ENCODE results near the gene TMLHE. TPM values are rescaled to one million over a fixed set of nuclear protein-coding genes. Genes with fewer than 3 reads are reported as not detected.
A peak's percentile ranks its signal among the peaks of the same experiment; 100 is the strongest.
"Not testable (repeated sequence)": the region's sequence is repeated elsewhere in the genome, so short reads cannot be mapped to it uniquely, and the experiment has no call there.

Gene TMLHE
- 21.9 TPM for polyA plus RNA-seq
- long read RNA-seq, donor 1, partial matches to known transcripts = 0 of 4 reads
- long read RNA-seq, donor 1, other reads (novel, unspliced or antisense) = 0 of 4 reads
- long read RNA-seq, donor 2, transcript TMLHE-201 (8 exons, 2,832 nt) = major isoform, 10 of 15 reads
- long read RNA-seq, donor 2, partial matches to known transcripts = 5 of 15 reads
- long read RNA-seq, donor 2, other reads (novel, unspliced or antisense) = 0 of 15 reads
- long read RNA-seq, donor 3, transcript TMLHE-201 (8 exons, 2,832 nt) = major isoform, 9 of 16 reads
- long read RNA-seq, donor 3, partial matches to known transcripts = 5 of 16 reads
- long read RNA-seq, donor 3, other reads (novel, unspliced or antisense) = 0 of 16 reads
- long read RNA-seq, donor 4 = 0 reads
- long read RNA-seq, donor 5, transcript TMLHE-201 (8 exons, 2,832 nt) = major isoform, 8 of 8 reads
- long read RNA-seq, donor 5, partial matches to known transcripts = 0 of 8 reads
- long read RNA-seq, donor 5, other reads (novel, unspliced or antisense) = 0 of 8 reads
- long read RNA-seq, donor 6, transcript TMLHE-201 (8 exons, 2,832 nt) = major isoform, 7 of 8 reads
- long read RNA-seq, donor 6, partial matches to known transcripts = 0 of 8 reads
- long read RNA-seq, donor 6, other reads (novel, unspliced or antisense) = 0 of 8 reads
- long read RNA-seq, donor 7, partial matches to known transcripts = 0 of 1 reads
- long read RNA-seq, donor 7, other reads (novel, unspliced or antisense) = 0 of 1 reads
- long read RNA-seq, donor 8, transcript TMLHE-201 (8 exons, 2,832 nt) = major isoform, 8 of 8 reads
- long read RNA-seq, donor 8, partial matches to known transcripts = 0 of 8 reads
- long read RNA-seq, donor 8, other reads (novel, unspliced or antisense) = 0 of 8 reads
- long read RNA-seq, donor 9, transcript TMLHE-201 (8 exons, 2,832 nt) = major isoform, 8 of 8 reads
- long read RNA-seq, donor 9, partial matches to known transcripts = 0 of 8 reads
- long read RNA-seq, donor 9, other reads (novel, unspliced or antisense) = 0 of 8 reads
- long read RNA-seq, donor 10, transcript TMLHE-201 (8 exons, 2,832 nt) = major isoform, 11 of 12 reads
- long read RNA-seq, donor 10, partial matches to known transcripts = 0 of 12 reads
- long read RNA-seq, donor 10, other reads (novel, unspliced or antisense) = 0 of 12 reads
- long read RNA-seq, donor 11, partial matches to known transcripts = 0 of 4 reads
- long read RNA-seq, donor 11, other reads (novel, unspliced or antisense) = 0 of 4 reads

- peak within 1 kb of the TSS; percentile 78 for H3K4me3 ChIP-seq (ENCODE audit: low read length)
- no peaks in the 10 kb centered on the region for H3K4me1 ChIP-seq (ENCODE audit: control insufficient read depth, insufficient read depth, low read length)
- DNase-seq = peak; percentile 40 to 78
- WGBS (ENCODE audit: insufficient coverage, low lambda C conversion rate) = no CpG with 5 or more reads among the region's 50 CpGs
- H3K9me3 ChIP-seq (ENCODE audit: control insufficient read depth, low read depth, low read length) = no peaks in the 10 kb centered on the region
- no peaks in the 10 kb centered on the region for H3K27me3 ChIP-seq (ENCODE audit: control insufficient read depth, insufficient read depth, low read length)
- H3K27ac ChIP-seq (ENCODE audit: low read length) = peak within 1 kb of the TSS; percentile 90
- no peaks in the 10 kb centered on the region for H3K36me3 ChIP-seq (ENCODE audit: control insufficient read depth, insufficient read depth, low read length)
Measured at GRCh38 chrX:155612312-155613224, at the start of gene TMLHE, which contains the start of gene SPRY3. Gene TMLHE, minus strand, starts transcription at chrX:155612952. Its CDS starts 67,676 bp downstream, at chrX:155545276. Gene SPRY3, plus strand, starts transcription at chrX:155612586.

- no peaks in the 10 kb centered on the region for H3K4me1 ChIP-seq (ENCODE audit: control insufficient read depth, insufficient read depth, low read length)
- H3K4me3 ChIP-seq (ENCODE audit: low read length) = no peak overlapping the region
- no peak overlapping the region for H3K27ac ChIP-seq (ENCODE audit: low read length)
- H3K36me3 ChIP-seq (ENCODE audit: control insufficient read depth, insufficient read depth, low read length) = no peaks in the 10 kb centered on the region
- H3K9me3 ChIP-seq (ENCODE audit: control insufficient read depth, low read depth, low read length) = no peaks in the 10 kb centered on the region
- H3K27me3 ChIP-seq (ENCODE audit: control insufficient read depth, insufficient read depth, low read length) = no peaks in the 10 kb centered on the region
- WGBS (ENCODE audit: insufficient coverage, low lambda C conversion rate) = no CpG with 5 or more reads among the region's 2 CpGs
- DNase-seq = no peak
Measured at GRCh38 chrX:155662282-155662681, 49.5 kb upstream of the TMLHE start.

GRCh38 chrX:155645180-155645579, 32.4 kb upstream of the TMLHE start:
- Histone ChIP-seq H3K27me3 (ENCODE audit: control insufficient read depth, insufficient read depth, low read length) (no peaks in the 10 kb centered on the region), H3K4me1 (ENCODE audit: control insufficient read depth, insufficient read depth, low read length) (no peaks in the 10 kb centered on the region), H3K4me3 (ENCODE audit: low read length) (no peak overlapping the region), H3K27ac (ENCODE audit: low read length) (no peak overlapping the region), H3K9me3 (ENCODE audit: control insufficient read depth, low read depth, low read length) (no peaks in the 10 kb centered on the region), H3K36me3 (ENCODE audit: control insufficient read depth, insufficient read depth, low read length) (no peaks in the 10 kb centered on the region)
- no CpG with 5 or more reads among the region's 2 CpGs for WGBS (ENCODE audit: insufficient coverage, low lambda C conversion rate)
- DNase-seq = no peak

GRCh38 chrX:155643240-155643639, 30.5 kb upstream of the TMLHE start:
- H3K36me3 ChIP-seq (ENCODE audit: control insufficient read depth, insufficient read depth, low read length) = no peaks in the 10 kb centered on the region
- H3K4me3 ChIP-seq (ENCODE audit: low read length) = no peak overlapping the region
- H3K4me1 ChIP-seq (ENCODE audit: control insufficient read depth, insufficient read depth, low read length) = no peaks in the 10 kb centered on the region
- 100% methylated on average over 1 of the region's 2 CpGs for WGBS (ENCODE audit: insufficient coverage, low lambda C conversion rate)
- H3K27me3 ChIP-seq (ENCODE audit: control insufficient read depth, insufficient read depth, low read length) = no peaks in the 10 kb centered on the region
- no peak overlapping the region for H3K27ac ChIP-seq (ENCODE audit: low read length)
- DNase-seq = no peak
- no peaks in the 10 kb centered on the region for H3K9me3 ChIP-seq (ENCODE audit: control insufficient read depth, low read depth, low read length)

GRCh38 chrX:155641371-155641770, 28.6 kb upstream of the TMLHE start:
- not testable (repeated sequence) for H3K9me3 ChIP-seq (ENCODE audit: control insufficient read depth, low read depth, low read length); H3K27me3 ChIP-seq (ENCODE audit: control insufficient read depth, insufficient read depth, low read length); H3K4me1 ChIP-seq (ENCODE audit: control insufficient read depth, insufficient read depth, low read length); H3K4me3 ChIP-seq (ENCODE audit: low read length); H3K36me3 ChIP-seq (ENCODE audit: control insufficient read depth, insufficient read depth, low read length); H3K27ac ChIP-seq (ENCODE audit: low read length)
- 60% methylated on average over 1 of the region's 14 CpGs for WGBS (ENCODE audit: insufficient coverage, low lambda C conversion rate)
- peak in 1 of 2 donors; percentile 30 for DNase-seq

GRCh38 chrX:155637714-155638113, 25.0 kb upstream of the TMLHE start:
- no peaks in the 10 kb centered on the region for H3K9me3 ChIP-seq (ENCODE audit: control insufficient read depth, low read depth, low read length)
- DNase-seq = peak in 1 of 2 donors; percentile 3
- no peaks in the 10 kb centered on the region for H3K36me3 ChIP-seq (ENCODE audit: control insufficient read depth, insufficient read depth, low read length)
- H3K27ac ChIP-seq (ENCODE audit: low read length) = no peak overlapping the region
- no peaks in the 10 kb centered on the region for H3K4me1 ChIP-seq (ENCODE audit: control insufficient read depth, insufficient read depth, low read length)
- H3K27me3 ChIP-seq (ENCODE audit: control insufficient read depth, insufficient read depth, low read length) = no peaks in the 10 kb centered on the region
- no peak overlapping the region for H3K4me3 ChIP-seq (ENCODE audit: low read length)

GRCh38 chrX:155635019-155635418, 22.3 kb upstream of the TMLHE start:
- H3K4me3 ChIP-seq (ENCODE audit: low read length); H3K9me3 ChIP-seq (ENCODE audit: control insufficient read depth, low read depth, low read length): not testable (repeated sequence)
- no CpG with 5 or more reads among the region's 1 CpG for WGBS (ENCODE audit: insufficient coverage, low lambda C conversion rate)

GRCh38 chrX:155632431-155633100, 19.8 kb upstream of the TMLHE start:
- H3K9me3 ChIP-seq (ENCODE audit: control insufficient read depth, low read depth, low read length) = no peaks in the 10 kb centered on the region
- no peak overlapping the region for H3K27ac ChIP-seq (ENCODE audit: low read length)
- no CpG with 5 or more reads among the region's 3 CpGs for WGBS (ENCODE audit: insufficient coverage, low lambda C conversion rate)
- DNase-seq = peak in 1 of 2 donors; percentile 2
- H3K4me1 ChIP-seq (ENCODE audit: control insufficient read depth, insufficient read depth, low read length) = no peaks in the 10 kb centered on the region
- H3K36me3 ChIP-seq (ENCODE audit: control insufficient read depth, insufficient read depth, low read length) = no peaks in the 10 kb centered on the region
- H3K4me3 ChIP-seq (ENCODE audit: low read length) = no peak overlapping the region
- H3K27me3 ChIP-seq (ENCODE audit: control insufficient read depth, insufficient read depth, low read length) = no peaks in the 10 kb centered on the region

More at GRCh38 chrX:155635019-155635418, 22.3 kb upstream of the TMLHE start:
- H3K4me1 ChIP-seq (ENCODE audit: control insufficient read depth, insufficient read depth, low read length); H3K27me3 ChIP-seq (ENCODE audit: control insufficient read depth, insufficient read depth, low read length); H3K27ac ChIP-seq (ENCODE audit: low read length); H3K36me3 ChIP-seq (ENCODE audit: control insufficient read depth, insufficient read depth, low read length); DNase-seq: not testable (repeated sequence)

GRCh38 chrX:155620110-155620509, 7.4 kb upstream of the TMLHE start:
- not testable (repeated sequence) for H3K27ac ChIP-seq (ENCODE audit: low read length); H3K4me3 ChIP-seq (ENCODE audit: low read length); H3K27me3 ChIP-seq (ENCODE audit: control insufficient read depth, insufficient read depth, low read length); H3K4me1 ChIP-seq (ENCODE audit: control insufficient read depth, insufficient read depth, low read length); DNase-seq; H3K9me3 ChIP-seq (ENCODE audit: control insufficient read depth, low read depth, low read length); H3K36me3 ChIP-seq (ENCODE audit: control insufficient read depth, insufficient read depth, low read length)
